ENCODE measurements around the gene AUTS2.

Gene AUTS2

DNA sequence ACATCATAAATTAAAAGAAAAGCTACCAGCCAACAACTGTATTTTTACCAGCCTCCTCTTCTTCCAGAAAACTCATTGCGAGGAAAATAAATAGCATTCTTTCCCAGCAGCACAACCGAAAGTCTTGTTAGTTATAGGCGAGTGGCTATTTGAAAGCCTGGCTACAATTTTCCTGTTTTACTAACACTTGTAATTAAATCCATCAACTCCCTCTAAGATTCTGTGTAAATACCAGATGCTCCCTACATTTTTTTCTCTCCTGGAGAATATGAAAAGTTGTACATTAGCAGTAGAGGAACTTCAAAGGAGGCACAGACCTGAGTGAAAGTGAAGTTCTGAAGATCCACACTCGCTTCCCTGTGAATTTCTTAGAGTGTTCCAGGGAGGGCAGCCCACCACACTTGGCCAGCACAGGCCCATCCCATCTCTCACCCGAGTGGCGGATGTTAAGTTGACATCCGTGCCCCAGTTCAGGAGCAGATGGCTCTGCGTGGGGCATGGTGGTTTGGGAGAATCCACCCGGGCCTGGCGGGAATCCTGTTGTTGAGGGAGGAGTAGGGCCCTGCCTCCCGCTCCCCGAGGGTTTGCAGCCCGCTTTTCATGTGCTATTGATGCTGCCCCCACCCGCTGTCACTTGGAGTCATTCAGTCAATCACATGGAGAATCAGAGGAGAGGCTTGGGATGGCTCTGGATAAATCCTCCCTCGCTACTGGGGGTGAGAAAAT is 1082.6 kb downstream of the AUTS2 start:
- in situ Hi-C loops (cut with MboI; ENCODE audit: low sequenced_read_pairs): no loop called here

DNA sequence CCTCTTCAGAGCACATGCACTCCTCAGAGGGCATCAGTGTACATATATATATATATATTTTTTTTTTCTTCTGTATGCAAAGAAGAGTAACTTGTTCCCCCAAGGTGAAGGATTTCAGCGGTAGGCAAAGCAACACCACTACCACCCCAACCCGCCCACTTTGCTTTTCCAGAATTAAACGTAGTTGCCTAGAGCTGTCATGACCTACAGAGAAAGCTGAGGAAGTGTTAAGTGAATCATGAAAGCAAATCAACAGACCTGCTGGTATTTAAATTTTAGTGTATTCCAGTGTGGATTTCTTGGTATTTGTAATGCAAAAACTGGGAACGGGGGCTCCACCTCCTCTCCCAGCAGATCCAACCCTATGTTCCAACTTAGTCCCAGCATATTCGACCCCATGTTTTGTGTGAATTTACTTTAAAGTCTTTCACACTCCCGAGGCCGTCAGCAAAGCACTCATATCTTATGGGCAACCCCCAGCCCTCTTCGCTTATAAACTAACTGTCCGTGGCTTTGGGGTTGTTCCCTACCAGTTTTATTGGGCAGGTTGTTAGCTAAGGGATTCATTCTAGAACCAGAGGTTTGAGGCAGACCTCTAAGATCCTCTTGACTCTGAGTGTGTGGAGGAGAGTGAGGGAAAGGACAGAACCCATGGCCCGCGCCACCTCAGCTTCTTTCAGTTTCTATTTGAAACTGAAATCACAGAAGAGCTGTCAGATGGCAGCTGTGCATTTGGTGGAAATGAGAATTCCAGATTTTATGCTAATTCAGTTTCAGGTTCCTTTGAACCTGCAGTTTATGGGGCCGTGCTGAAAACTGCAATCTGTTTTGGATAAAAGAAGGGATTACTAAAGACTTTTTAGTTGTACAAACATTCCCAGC is 1083.4 kb downstream of the AUTS2 start:
- in situ Hi-C loops (cut with MboI; ENCODE audit: low sequenced_read_pairs): no loop called here

DNA sequence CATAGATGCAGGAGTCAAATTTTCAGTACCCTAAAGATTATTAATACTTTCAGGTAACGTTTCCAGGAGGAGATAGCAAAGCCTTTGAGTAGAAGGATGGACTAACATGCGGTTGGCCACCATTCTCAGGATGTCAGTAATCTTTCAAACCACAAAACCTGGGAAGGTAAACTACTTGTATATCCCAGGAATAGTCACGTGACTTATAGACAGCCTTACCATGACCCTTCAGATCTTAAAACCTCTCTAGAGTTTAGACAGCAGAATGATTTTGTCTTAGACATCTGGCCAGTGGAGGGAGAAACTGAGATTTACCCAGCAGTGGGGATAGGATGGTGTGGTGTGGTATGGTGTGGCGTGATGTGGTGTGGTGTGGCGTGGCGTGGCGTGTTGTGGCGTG is 1085.9 kb downstream of the AUTS2 start:
- in situ Hi-C loops (cut with MboI; ENCODE audit: low sequenced_read_pairs): no loop called here

DNA sequence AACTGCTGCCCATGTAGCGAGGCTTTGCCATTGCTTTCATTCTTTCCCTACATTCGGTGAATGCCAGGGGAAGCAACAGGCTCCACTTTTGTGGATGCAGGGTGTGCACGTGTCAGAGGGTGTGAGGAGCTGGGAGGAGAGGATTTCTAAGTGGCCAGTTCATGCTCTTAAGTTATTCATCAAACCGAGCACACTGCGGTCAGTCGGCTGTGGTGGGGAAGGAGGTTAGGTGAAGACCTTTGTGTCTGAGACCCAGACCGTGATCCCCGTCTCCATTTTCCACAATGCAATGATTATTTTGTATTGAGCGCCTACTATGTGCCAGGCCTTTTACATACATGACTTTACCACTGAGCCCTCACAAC is 1095.0 kb downstream of the AUTS2 start:
- in situ Hi-C loops (cut with MboI; ENCODE audit: low sequenced_read_pairs): no loop called here

DNA sequence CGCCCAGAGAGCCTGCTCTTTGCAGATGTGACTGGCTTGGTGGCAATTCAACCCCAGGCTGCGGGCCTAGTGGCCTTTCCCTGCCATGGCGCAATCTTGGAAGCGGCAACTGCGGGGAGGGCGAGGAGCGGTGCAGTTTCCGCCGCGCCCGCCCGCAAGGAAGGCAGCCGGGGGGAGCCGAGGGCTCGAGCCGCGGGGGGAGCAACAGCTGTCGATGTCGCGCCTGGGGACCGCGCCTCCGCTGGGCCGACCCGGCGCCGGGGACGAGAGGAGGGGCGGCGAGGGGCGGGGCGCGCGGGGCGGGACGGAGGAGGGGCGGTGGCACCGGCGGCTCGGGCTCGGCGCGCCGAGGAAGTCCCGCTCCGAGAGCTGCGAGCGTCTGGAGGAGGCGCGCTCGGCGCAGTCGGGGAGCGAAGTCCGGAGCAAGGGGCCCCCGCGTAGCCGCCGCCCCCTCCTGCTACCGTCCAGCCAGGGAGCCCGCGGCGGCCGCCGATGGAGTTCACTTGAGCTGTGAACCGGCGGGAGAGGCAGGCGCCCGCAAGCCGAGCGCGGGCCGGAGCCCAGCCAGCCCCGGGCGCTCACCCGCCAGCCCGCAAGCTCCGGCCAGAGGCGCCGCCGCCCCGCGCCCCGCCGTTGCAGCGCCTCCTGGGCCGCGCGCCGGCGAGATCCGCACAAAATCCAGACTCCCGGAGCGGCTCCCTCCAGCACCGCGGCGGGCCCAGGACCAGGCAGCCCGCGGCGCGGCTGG is 1095.6 kb downstream of the AUTS2 start:
- in situ Hi-C loops (cut with MboI; ENCODE audit: low sequenced_read_pairs): no loop called here

DNA sequence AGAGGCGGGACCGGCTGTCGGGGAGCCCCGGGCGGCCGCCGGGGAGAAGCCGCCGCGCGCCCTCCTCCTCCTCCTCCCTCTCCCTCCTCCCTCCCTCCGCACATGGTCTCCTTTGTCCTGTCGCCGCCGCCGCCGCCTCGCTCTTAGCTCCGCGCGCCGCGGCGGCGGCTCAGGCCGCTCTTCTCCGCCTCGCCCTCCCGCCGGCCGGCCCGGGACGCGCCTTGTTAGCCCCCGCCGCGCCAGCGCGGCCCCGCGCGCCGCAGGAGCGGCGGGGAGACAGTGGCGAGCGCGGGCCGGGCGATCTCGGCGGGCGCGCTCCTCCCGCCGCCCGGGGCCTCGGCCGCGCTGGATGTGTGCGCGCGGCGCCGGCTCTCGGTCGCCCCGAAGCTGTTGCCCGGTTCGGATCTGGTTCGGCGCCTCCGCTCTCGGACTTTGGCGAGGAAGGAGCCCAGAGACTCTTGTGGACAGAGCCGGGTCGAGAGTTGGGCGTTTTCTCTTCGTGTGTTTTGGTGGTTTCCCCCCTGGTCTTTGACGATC is 1096.2 kb downstream of the AUTS2 start:
- in situ Hi-C loops (cut with MboI; ENCODE audit: low sequenced_read_pairs): no loop called here

DNA sequence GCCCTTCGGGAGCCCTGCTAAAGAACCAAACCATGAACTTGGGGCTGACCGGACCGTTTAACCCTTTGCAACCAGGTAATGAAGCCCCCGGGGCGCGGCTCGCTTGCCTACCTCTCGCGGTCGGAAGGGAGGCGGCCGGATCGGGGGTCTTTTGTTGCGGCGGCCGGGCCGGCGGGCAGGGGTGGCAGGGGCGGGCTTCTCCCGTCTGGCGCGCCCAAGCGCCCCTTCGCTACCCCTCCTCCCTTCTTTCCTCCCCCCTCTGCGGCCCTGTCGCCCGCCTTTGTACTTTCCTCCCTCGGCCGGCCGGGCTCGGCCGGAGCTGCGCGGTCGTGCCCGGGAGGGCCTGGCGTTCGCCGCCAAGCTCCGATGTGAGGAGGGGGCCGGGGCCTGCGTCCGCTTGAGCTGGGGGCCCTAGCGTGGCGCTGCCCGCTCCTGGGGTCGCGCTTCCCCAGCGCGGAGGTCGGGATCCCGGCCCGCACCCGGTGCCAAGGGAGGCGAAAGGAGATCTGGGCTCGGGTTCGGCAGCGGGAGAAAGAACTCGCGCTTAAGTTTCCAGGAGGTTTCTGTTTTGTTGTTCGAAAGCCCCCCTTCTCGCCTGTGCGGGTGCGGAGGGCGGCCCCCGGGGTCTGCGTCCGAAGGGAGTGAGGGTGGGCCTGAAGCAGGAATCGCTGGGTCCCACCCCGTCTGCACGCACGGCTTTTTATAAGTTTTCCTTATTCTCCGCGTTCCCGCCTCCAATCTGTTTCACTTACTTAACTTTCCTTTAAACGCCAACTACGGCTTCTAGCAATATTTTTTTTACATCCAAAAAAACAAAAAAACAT is 1096.9 kb downstream of the AUTS2 start:
- in situ Hi-C loops (cut with MboI; ENCODE audit: low sequenced_read_pairs): no loop called here

DNA sequence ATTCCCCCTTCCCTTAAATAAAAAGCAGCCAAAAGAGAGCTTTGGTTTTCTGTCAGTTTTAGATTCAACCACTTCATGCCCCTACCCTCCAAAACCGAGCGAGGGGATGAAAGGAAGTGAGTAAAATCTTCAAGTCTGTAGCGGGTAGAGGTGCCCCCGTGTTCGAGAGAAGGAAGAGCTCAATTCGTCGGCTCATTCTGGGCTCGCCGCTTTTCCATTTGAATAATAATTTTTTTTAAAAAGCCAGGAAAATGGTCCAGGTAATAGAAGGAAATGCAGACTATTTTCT is 1097.5 kb downstream of the AUTS2 start:
- in situ Hi-C loops (cut with MboI; ENCODE audit: low sequenced_read_pairs): no loop called here

DNA sequence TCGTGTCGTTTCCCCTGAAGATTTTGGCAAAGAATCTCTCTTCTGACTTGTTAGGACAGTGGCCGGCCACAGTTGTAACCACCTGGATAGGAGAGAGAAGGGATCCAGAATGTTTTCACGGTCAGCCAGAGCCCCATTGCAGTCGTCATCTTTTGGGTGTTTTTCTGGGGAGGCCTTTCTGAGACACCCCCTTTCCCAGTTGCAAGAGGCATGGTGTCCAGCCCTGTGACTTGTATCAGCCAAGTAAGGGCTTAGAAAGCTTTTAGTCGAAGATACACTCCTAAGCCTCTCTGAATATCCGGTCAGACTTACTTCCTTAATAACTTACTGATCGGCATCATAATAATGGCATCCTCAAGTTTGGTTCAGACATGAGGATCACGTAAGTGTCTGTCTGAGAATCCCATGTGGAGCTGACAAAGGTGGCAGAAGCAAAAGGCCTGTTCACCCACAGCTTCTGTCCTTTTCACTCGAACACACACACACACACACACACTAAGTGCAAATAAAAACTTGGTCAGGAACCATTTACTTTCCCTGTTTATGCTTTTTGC is 1098.0 kb downstream of the AUTS2 start:
- in situ Hi-C loops (cut with MboI; ENCODE audit: low sequenced_read_pairs): no loop called here

DNA sequence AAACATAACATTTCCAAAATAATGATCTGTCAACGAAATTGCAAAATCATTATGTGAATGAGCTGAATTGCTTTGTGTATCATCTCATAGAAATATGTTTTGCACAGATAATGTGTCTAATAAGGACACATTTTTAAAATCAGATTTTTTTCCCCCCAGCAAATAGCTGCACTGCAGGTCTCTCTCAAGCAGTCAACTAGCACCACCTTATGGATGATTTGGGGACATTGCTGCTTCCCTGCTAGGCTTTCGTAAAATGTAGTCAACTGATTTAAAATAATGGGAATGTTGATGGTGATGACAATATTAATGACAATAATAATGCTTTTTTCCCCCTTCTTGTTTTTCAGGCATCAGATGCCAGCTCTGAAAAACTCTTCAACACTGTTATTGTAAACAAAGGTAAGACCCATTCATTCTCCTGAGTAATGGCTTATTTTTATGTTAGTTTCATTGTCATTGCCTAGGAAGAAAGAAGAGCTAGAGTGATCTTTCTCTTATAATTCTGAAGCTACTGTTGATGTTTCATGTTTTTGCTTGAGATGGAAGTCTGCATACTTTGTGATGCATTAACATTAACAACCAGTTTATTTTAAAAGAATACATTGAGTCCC is 1100.1 kb downstream of the AUTS2 start:
- in situ Hi-C loops (cut with MboI; ENCODE audit: low sequenced_read_pairs): no loop called here

DNA sequence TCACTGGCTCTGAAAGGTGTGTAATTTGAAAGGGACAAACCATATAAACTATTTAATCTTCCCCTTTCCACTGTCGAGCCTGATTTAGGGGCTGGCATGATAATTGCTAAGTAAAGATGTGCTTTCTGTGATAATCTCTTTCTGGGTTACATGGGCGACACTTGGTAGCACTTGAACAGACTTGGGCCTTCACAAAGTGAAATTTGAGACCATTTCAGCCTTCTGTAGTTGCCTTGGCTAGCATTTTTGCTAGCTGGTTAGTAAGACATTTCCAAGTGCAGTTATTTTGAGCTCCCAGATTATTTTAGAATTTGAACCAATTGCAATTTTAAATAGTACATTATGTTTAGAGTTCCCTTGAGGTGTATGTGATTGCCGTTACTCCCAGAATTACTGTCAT is 1101.0 kb downstream of the AUTS2 start:
- in situ Hi-C loops (cut with MboI; ENCODE audit: low sequenced_read_pairs): no loop called here

DNA sequence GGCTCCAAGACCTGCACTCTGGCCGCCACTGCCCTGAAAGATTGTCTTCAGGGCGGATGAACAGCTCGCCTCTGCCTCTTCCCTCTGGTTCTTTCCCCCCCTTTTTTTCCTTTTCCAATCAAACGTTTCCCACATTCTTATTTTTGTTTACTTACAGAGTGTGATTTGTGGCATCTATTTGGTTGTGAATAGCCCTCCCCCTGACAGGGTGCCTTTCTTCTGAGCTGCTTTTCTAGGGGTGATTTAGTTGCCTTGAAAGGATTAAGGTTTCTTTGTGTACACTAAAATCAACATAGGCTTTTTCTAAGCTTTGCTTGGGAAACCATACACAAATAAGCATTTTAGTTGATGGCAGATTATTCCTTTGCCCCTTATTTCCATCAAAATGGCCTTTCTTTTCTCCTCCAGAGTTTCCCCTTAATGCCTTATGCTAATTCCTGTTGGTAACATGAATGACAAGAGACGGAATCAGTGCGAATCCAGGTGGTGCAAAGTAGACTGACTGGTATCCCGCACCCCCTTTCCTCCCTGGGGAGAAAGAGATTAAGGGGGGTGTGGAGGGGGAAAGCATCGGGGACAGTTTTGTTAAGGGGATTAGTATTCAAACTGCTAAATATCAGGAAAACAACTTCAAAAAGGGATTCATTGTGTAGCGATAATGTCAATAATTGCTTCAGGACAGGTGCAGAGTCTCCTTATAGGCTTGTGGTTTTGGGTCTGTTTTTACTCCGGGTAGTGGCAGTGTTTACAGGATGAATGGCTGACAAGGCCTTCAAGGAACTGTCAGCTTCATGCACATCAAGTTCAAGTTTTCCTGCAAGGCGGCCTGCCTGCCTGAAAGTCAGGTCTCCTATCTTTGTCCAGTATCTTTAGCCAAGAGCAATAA is 1102.0 kb downstream of the AUTS2 start:
- in situ Hi-C loops (cut with MboI; ENCODE audit: low sequenced_read_pairs): no loop called here

DNA sequence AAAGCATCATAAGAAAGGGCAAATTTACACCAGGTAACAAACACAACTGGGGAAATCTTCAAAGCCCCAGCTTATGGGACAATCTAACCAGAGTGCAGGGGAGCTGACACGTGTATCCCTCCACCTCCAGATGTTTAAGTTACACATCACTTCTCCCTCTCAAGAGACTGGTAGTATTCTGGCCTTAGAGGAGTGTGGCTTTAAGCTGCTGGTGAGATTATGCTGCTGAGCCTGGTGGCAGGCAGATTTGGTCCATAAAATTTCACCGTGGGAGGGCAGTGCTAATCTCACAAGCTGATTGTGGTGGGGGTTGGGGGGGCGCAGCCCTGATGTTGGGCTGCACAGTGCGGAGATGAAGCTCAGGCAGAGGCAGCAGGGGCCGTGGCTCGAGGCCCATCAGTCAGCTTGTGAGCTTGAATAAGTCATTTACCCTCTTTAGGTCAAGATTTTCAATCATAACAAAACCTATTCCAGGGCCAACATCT is 1102.7 kb downstream of the AUTS2 start:
- in situ Hi-C loops (cut with MboI; ENCODE audit: low sequenced_read_pairs): no loop called here

DNA sequence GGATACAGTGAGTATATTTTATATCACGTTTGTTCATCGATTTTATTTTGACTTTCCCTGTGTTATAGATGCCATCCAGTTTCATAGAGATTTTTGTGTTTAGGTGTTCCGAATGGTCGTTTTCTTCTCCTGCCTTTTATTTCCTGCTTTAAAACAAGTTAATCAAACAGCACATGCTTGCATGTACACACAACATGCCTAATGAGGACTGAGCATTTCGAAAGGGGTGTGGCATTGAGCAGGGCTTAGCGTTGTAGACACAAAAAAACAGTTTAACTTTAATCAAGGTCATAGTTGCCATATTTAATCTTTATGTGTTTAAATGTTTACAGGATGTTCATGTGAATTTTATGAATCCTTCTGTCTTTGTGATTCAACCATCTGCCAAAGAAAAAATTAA is 1103.2 kb downstream of the AUTS2 start:
- in situ Hi-C loops (cut with MboI; ENCODE audit: low sequenced_read_pairs): no loop called here

DNA sequence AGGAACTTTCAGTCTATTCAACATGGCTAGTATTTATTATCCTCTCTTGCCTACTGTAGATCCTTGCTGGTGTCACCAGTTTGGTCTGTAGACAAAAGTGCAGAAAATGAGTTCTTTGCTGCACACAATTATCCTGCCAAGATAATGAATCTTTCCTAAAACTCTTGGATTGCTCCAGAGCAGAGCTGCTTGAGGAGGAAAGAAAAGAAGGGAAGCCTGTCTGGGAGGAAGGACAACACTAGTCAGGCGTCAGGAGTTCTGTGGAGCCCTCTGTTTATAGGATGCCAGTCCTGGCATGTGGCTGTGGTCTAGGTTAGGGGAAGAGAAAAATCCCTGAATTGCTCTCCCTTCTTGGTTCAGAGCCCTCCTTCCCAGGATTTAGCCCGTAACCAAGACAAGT is 1103.7 kb downstream of the AUTS2 start:
- in situ Hi-C loops (cut with MboI; ENCODE audit: low sequenced_read_pairs): no loop called here

DNA sequence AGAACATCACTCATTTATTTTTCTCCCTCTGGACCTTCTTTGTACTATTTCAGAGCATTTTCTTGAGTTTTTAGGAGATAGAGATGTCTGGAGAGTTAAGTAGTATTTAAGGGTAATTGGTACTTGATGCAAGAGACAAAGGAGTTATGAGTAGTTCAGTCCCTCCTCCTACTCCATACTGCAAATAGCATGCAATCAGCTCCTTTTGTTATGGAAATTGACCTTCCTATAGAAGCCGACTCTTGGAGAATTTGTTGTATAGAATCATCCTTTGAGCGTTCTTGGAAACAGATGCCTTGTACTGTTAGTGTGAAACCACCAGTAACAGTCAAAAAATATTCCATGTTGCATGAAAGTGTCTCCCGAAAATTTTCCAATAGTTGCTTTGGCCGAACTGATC is 1105.5 kb downstream of the AUTS2 start:
- in situ Hi-C loops (cut with MboI; ENCODE audit: low sequenced_read_pairs): no loop called here

DNA sequence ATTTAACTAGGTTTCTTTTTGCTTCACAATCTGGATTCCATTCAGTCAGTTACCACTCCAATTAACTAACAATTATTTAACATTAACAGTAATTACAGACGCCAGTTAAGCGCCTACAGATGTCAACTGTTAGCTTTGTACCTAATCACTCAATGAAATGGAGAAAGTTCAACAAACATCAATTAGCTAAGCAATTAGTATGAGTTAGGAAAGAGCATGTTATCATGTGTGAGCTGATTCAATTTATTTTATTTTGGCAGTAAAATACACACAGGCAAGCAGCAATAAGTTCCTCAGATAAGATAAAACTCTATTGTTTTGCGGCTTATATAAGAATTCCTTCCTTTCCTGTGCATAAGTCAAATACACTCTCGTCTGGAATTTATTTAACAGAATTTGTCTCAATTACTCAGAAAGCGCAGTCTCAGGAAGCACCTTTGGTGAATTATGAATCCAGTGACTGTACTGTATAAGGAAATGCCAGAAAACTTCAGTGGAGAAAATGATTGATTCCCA is 1106.6 kb downstream of the AUTS2 start:
- in situ Hi-C loops (cut with MboI; ENCODE audit: low sequenced_read_pairs): no loop called here

DNA sequence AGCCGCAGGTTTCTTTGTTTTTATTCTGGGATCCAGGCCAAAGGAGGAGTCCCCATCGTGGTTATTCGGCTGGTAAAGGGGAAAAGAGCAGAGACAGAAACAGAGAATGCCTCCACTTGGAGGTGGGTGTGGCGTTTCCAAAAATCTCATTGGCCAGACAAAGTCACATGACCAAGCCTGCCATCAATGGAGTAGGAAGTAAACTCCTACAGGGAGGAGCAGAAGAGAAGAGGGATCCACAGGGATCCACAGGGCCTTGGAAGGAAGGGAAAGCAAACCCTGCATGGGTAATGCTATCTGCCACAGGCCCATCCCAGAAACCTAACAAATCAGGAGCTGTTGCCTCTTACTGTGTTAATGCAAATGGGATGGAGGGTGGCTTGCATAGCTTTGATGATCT is 1107.9 kb downstream of the AUTS2 start:
- in situ Hi-C loops (cut with MboI; ENCODE audit: low sequenced_read_pairs): no loop called here

DNA sequence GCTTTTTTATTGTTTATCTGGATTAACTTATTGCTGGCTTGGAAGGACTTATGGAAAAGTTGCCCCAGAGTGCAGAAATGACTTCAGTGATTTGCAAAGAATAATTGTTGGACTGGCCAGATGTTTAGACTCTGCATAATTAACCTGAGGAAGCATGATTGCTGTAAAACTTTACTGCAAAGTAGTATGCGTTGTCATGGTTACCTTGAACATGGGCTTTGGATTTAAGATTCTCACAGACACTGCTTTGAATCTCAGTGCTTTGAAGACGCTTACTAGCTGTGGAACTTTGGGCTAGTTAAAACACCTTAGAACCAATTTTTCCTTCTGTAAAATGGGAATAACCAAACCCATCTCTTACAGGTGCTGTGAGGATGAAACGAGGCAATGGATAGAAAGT is 1108.4 kb downstream of the AUTS2 start:
- in situ Hi-C loops (cut with MboI; ENCODE audit: low sequenced_read_pairs): no loop called here

Measured in HL-60/S4 treated with retinoic acid at 250 ng/mL for 4 days and 3 days (cell line).